ENCODE data around the gene STOM.

STOM gene

DNA sequence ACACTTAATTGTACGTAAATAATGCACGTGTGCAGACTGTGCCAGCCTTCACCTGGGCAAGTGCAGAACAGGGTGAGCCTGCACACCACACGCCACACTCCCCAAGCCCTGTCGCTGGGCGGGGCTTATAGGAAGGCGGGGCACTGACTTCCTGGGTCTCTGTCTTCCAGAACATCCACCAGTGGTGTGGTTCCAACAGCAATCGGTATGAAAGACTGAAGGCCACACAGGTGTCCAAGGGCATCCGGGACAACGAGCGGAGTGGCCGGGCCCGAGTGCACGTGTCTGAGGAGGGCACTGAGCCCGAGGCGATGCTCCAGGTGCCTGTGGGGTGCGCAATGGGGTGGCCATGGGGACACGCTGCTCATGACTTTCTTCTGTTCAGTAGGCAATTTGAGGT is 57.9 kb downstream of the STOM start:
- Mint-ChIP-seq H3K27ac (no peak overlapping the region), H3K9me3 (no peaks in the 10 kb centered on the region), H3K27me3 (no peaks in the 10 kb centered on the region), H3K36me3 (ENCODE audit: low read depth) (no peaks in the 10 kb centered on the region), H3K4me3 (no peak overlapping the region), H3K4me1 (no peaks in the 10 kb centered on the region)
- no peak for DNase-seq
- ATAC-seq = no peak

DNA sequence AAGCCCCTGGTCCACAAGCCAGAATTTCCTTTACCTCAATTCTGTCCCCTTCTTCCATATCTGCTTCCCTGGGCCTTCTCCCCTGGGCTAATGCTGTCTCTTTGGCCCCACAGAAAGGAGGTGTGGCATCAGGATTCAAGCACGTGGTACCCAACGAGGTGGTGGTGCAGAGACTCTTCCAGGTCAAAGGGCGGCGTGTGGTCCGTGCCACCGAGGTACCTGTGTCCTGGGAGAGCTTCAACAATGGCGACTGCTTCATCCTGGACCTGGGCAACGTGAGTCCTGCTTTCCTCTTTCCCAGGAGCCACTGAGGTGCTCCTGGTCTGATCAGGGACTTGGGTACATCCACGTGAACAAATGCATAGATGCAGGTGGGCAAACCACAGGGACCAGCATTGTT is 59.5 kb downstream of the STOM start:
- Mint-ChIP-seq H3K4me3 (no peak overlapping the region), H3K27me3 (no peaks in the 10 kb centered on the region), H3K9me3 (no peaks in the 10 kb centered on the region), H3K36me3 (ENCODE audit: low read depth) (no peaks in the 10 kb centered on the region), H3K27ac (no peak overlapping the region), H3K4me1 (no peaks in the 10 kb centered on the region)
- DNase-seq = no peak
- ATAC-seq = no peak

DNA sequence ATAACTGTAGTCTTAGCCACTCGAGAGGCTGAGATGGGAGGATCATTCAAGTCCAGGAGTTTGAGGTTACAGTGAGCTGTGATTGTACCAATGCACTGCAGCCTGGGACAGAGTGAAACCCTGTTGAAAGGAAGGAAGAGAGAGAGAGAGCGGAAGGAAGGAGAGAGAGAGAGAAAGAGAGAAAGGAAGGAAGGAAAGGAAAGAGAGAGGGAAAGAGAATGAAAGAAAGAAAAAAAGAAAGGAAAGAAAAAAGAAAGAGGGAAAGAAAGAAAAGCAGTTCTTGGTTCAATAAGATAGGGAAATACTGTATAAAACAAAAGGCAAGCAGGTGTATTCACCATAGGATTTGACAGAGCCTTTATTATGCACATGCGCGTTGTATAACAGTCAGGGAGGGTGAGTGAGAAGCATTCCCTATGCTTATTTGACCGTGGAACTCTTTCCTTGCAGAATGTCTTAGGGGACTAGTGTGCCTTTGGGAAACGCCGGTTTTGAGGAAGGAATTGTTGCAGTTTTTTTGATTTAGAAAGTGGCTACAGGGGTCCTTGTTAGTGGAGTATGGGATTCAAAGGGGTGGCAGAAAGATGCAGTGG is 60.1 kb downstream of the STOM start:
- H3K9me3 Mint-ChIP-seq = no peaks in the 10 kb centered on the region
- no peak for ATAC-seq
- H3K27ac Mint-ChIP-seq = no peak overlapping the region
- H3K4me3 Mint-ChIP-seq = no peak overlapping the region
- no peak for DNase-seq
- H3K27me3 Mint-ChIP-seq = no peaks in the 10 kb centered on the region
- no peaks in the 10 kb centered on the region for H3K36me3 Mint-ChIP-seq (ENCODE audit: low read depth)
- H3K4me1 Mint-ChIP-seq = no peaks in the 10 kb centered on the region

DNA sequence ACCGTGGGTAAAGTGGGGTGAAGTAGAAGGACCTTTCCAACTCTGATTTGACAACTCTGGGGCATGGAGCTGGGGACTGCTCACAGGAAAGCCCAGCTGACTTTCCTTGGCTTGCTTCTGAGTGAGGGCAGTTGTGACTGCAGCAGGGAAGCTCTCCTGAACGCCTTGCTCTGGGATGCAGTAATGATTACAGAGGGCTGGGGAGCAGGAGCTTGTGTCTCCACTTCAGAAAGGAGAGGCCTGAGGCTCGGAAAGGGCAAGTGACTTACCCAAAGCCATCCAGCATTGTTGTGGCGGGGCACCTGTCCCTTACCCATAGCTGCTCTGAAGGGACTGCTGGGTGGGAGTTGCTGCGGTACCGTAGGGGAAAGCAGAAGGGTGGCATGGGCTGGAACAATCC is 60.9 kb downstream of the STOM start:
- DNase-seq = no peak
- Mint-ChIP-seq H3K27me3 (no peaks in the 10 kb centered on the region), H3K9me3 (no peaks in the 10 kb centered on the region), H3K27ac (no peak overlapping the region), H3K4me3 (no peak overlapping the region), H3K36me3 (ENCODE audit: low read depth) (no peaks in the 10 kb centered on the region), H3K4me1 (no peaks in the 10 kb centered on the region)
- no peak for ATAC-seq

DNA sequence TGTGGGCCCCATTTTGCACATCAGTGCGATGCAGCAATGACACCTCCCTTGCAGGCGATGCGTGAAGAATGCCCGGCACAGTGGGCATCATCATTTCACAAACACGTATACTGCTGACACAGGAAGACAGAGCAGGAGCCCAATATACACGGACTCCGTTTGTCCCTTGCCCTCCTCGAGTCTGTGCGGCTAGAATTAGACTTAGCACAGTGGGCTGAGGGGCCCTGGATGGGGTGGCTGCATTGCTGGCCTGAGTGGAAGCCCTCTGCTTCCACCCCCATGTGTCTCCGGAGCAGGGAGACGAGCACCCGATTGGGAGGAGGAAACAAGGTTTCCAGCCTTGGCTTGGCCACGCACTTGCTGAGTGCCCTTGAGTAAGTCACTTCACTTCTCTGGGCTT is 61.3 kb downstream of the STOM start:
- Mint-ChIP-seq H3K9me3 (no peaks in the 10 kb centered on the region), H3K4me3 (no peak overlapping the region), H3K36me3 (ENCODE audit: low read depth) (no peaks in the 10 kb centered on the region), H3K27ac (no peak overlapping the region), H3K27me3 (no peaks in the 10 kb centered on the region), H3K4me1 (no peaks in the 10 kb centered on the region)
- ATAC-seq (no peak), DNase-seq (no peak)

DNA sequence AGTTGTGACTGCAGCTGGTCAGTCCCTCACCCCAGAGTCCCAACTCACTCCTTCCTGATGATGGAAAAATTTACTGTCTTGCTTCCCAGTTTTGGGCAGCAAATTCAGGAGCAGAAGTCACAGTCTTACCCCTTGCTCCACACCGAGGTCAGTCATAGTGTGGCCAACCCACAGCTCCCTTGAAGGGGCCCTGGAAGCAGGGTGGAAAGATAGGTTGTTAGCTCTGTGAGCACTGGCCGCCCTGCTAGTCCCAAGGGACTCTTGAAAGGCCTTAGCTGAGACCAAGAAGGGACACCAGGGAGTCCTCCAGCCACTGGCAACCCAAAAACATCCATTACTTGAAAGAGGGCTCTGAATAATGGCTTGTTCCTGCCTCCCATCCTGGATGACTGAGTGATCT is 62.1 kb downstream of the STOM start:
- Mint-ChIP-seq H3K9me3 (no peaks in the 10 kb centered on the region), H3K4me1 (no peaks in the 10 kb centered on the region), H3K27me3 (no peaks in the 10 kb centered on the region), H3K27ac (no peak overlapping the region), H3K36me3 (ENCODE audit: low read depth) (no peaks in the 10 kb centered on the region), H3K4me3 (no peak overlapping the region)
- DNase-seq (no peak), ATAC-seq (no peak)

DNA sequence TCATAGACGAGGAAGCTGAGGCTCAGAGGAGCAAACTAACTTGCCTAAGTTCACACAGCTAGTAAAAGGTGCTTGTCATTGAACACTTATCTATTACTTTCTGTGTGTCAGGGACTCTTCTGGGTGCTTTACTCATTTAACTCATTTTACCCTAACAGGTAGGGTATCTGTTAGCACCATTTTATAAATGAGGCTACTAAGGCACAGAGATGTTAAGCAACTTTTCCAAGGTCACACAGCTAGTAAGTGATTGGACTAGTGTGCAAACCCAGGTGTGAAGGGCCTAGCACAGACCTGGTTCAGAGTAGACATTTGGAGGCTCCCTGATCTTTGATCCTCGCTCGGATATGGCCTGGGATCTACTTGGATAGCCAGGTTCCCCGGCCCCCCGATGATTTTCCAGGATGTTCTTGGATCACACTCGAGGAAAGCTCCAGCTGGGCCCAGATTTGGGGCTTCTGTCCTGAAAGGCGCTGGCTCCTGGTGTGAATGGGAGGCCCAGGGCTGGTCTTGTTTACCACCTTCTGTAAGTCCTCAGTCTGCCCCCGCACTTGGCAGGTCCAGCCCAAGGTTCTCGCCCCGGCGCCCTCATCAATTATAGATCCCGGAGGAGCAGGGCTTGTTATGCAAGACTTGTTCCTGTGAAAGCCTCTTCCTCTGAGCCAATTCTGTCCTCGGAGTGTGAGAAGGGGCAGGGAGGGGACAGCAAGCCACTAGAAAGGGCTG is 64.6 kb downstream of the STOM start:
- Mint-ChIP-seq H3K4me3 (no peak overlapping the region), H3K27ac (no peak overlapping the region), H3K9me3 (no peaks in the 10 kb centered on the region), H3K36me3 (ENCODE audit: low read depth) (no peaks in the 10 kb centered on the region), H3K4me1 (peaks cover 2% of the 10 kb centered on the region), H3K27me3 (peaks cover 4% of the 10 kb centered on the region)
- DNase-seq = no peak
- no peak for ATAC-seq

DNA sequence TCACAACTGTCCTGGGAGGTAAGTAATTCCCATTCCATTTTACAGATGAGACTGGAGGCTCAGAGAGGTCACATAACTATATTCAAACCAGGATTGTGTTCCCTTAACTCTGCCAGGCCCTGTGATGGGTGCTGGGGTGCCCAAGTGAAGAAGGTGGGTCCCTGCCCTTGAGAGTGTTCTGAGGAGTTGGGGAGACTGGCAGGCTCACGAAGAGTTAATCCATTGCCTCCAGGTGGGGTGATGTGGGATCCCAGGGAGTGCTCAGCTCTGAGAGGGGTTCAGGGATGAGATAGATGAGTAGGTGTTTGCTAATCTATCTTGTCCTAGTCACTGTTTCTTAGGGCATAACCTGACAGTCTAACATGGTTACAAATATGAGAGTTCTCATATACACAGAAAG is 65.3 kb downstream of the STOM start:
- no peaks in the 10 kb centered on the region for H3K9me3 Mint-ChIP-seq
- H3K4me3 Mint-ChIP-seq = no peak overlapping the region
- no peaks in the 10 kb centered on the region for H3K36me3 Mint-ChIP-seq (ENCODE audit: low read depth)
- H3K4me1 Mint-ChIP-seq = peaks cover 7% of the 10 kb centered on the region
- H3K27ac Mint-ChIP-seq = no peak overlapping the region
- DNase-seq = no peak
- ATAC-seq = no peak
- peaks cover 9% of the 10 kb centered on the region for H3K27me3 Mint-ChIP-seq

DNA sequence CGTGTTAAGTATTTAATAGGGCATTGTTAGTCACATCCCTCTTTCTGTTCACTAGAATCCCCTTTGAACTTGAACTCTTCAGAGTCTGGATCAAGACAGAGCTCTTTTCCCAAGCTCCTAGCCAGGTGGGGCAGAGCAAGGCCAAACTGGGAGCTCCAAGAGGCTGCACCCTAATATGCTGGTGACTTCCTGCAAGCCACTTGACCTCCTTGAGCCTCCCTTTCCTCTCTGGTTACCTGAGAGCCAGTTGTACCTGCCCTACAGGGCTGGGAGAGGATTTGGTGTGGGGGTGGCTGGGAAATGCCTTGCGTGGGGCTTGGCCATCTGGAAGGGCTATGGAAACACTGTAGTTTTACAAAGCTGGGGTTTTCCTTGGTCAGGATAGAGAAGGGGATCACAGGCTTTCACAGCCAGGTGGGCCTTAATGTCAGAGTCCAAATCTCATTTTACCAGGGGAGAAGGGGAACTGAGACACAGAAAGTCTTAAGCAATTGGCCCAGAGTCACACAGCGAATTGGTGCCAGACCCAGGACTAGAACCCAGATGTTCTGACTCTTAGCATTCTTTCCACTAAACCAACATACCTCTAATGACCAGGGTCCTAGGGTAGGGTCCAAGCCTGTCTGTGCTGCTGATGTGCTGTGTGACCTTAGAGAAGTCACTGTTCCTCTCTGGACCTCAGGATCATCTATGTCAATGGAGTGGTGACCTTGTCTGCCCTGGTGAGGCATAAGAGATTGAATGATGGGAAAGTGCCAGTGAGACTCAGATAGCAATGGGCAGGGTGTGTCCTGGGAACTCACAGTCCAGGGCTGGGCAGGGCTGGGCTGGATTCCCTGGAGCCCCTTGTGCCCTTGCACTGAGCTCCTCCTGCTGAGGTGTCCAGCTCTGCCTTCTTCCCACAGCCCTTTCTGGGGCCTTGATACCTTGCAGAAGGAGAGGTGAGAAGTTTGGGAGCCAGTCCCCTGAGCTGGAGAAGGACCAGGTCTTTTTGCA is 66.3 kb downstream of the STOM start:
- Mint-ChIP-seq H3K4me3 (no peak overlapping the region), H3K27me3 (peaks cover 14% of the 10 kb centered on the region), H3K9me3 (no peaks in the 10 kb centered on the region), H3K27ac (no peak overlapping the region), H3K4me1 (peaks cover 12% of the 10 kb centered on the region), H3K36me3 (ENCODE audit: low read depth) (no peaks in the 10 kb centered on the region)
- ATAC-seq = no peak
- DNase-seq = no peak

DNA sequence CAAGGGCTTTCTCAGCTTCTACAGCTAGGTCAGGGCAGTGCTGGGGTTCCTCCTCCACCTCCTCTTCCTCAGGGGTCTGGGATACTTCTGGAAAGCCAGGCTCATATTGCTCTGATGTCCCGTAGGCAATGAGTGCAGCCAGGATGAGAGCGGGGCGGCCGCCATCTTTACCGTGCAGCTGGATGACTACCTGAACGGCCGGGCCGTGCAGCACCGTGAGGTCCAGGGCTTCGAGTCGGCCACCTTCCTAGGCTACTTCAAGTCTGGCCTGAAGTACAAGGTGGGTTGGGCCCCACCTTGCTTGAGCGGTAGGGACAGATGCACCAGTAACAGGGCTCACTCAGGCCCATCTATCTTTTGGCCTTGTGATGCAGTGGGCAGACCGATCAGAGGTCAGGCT is 67.3 kb downstream of the STOM start:
- no peak overlapping the region for H3K4me3 Mint-ChIP-seq
- no peaks in the 10 kb centered on the region for H3K36me3 Mint-ChIP-seq (ENCODE audit: low read depth)
- DNase-seq (no peak), ATAC-seq (no peak)
- H3K4me1 Mint-ChIP-seq = peaks cover 16% of the 10 kb centered on the region
- H3K9me3 Mint-ChIP-seq = no peaks in the 10 kb centered on the region
- no peak overlapping the region for H3K27ac Mint-ChIP-seq
- peaks cover 21% of the 10 kb centered on the region for H3K27me3 Mint-ChIP-seq

DNA sequence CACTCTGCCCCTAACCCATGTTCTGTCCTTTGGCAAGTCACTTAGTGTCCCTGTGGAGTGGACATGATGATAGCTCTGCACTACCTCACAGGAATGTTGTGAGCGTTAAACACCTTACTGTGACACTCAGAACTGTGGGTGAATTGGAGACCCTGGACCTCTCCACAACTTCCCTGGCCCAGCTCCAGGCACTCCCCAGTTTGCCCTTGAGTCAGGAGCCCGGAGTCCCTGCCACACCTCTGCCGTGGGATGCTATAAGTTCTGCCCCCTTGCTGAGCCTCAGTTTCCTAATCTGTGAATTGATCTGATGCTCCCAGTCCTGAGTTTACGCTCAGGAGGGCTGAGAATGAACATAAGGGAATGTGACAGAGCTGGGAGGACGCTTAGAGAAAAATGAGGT is 67.7 kb downstream of the STOM start:
- peaks cover 16% of the 10 kb centered on the region for H3K4me1 Mint-ChIP-seq
- peaks cover 21% of the 10 kb centered on the region for H3K27me3 Mint-ChIP-seq

DNA sequence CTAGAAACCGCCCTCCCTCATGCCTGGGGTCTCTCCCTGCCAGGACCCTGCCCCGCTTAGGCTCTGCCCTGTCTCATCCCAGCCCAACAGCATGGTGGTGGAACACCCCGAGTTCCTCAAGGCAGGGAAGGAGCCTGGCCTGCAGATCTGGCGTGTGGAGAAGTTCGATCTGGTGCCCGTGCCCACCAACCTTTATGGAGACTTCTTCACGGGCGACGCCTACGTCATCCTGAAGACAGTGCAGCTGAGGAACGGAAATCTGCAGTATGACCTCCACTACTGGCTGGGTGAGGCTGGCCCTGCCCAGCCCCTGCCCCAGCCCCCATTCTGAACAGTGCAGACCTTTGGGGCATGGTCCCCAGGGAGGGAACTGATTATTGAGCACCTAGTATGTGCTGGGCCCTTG is 68.2 kb downstream of the STOM start:
- H3K4me1 Mint-ChIP-seq = peaks cover 16% of the 10 kb centered on the region
- peaks cover 21% of the 10 kb centered on the region for H3K27me3 Mint-ChIP-seq
- H3K36me3 Mint-ChIP-seq (ENCODE audit: low read depth) = no peaks in the 10 kb centered on the region
- no peak overlapping the region for H3K4me3 Mint-ChIP-seq
- H3K27ac Mint-ChIP-seq = no peak overlapping the region
- ATAC-seq (no peak), DNase-seq (no peak)
- no peaks in the 10 kb centered on the region for H3K9me3 Mint-ChIP-seq

More for the DNA sequence above, 67.7 kb downstream of the STOM start:
- Mint-ChIP-seq H3K4me3 (no peak overlapping the region), H3K27ac (no peak overlapping the region), H3K9me3 (no peaks in the 10 kb centered on the region), H3K36me3 (ENCODE audit: low read depth) (no peaks in the 10 kb centered on the region)
- ATAC-seq = no peak
- no peak for DNase-seq

DNA sequence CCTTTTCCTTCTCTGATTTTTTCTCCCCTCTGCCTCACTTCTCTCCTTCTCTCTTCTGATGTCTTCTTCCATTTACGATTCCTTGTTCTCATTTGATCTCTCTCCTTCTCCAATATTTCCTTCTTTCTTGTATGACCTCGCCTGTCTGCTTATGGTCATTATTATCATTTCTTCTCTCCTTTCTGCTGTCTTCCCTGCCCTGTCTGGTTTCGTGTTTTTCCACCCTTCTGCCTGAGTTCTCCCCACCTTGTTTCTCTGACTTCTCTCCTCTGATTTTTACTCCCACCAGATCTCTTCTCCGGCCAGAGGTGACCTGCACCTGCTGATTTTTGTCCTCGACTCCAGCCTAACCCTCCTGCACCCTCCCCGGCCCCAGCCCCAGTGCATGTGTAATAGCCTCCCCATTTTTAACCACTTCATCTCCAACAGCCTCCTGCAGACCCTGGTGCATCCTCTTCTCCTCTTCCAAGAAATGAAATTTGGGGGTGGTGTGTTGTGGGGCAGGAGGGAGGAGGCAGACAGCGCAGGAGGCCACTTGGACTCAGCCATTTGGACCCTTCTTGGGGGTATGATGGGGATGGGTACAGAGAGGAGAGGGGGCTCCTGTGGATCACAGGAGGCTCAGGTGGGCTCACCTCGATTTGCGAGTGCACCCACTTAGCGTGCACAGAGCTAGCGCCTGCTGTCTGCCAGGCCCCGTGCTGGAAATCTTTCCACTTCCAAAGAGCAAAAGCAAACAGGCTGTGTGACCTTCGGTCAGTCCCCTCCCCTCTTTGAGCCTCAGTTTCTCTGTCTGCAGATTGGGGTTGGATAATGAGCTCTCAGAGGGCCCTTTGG is 69.5 kb downstream of the STOM start:
- peak overlapping the region; percentile 1 for H3K27ac Mint-ChIP-seq
- peak overlapping the region; percentile 74 for H3K4me3 Mint-ChIP-seq
- no peak for DNase-seq
- peaks cover 21% of the 10 kb centered on the region for H3K27me3 Mint-ChIP-seq
- H3K36me3 Mint-ChIP-seq (ENCODE audit: low read depth) = no peaks in the 10 kb centered on the region
- peaks cover 16% of the 10 kb centered on the region for H3K4me1 Mint-ChIP-seq
- ATAC-seq = no peak
- H3K9me3 Mint-ChIP-seq = no peaks in the 10 kb centered on the region
